PC-9 (cell line): ENCODE measurements around the gene ARIH2.
"Not testable (repeated sequence)": the region's sequence is repeated elsewhere in the genome, so short reads cannot be mapped to it uniquely, and the experiment has no call there.

Experiments used
- CTCF ChIP-seq: fragments of 200-600 bp; sonication (generic); conservative IDR thresholded peaks from 2 replicates; pipeline ENCODE4 v1.6.1; 2017; ENCODE audit warnings: mixed run types, antibody characterized with exemption, mild to moderate bottlenecking, moderate library complexity
- EZH2 ChIP-seq: fragments of 200-600 bp; sonication (generic); IDR thresholded peaks from 2 replicates; pipeline ENCODE4 v1.8.0; 2017; ENCODE audit warnings: antibody characterized with exemption, low read depth

- TF ChIP-seq CTCF, EZH2: not testable (repeated sequence)
These were observed 11.6 kb upstream of the ARIH2 start for GRCh38 chr3:48907026-48907425.
